GM19239 (cell line): ENCODE measurements around the gene MED27.

Experiments
- DNase-seq: peaks from one replicate; pipeline ENCODE4 v3.0.0; 2011; ENCODE audit warnings: low spot score; ENCODE audit not compliant: insufficient read length
- FAIRE-seq: peaks from 2 replicates; lab custom pipeline; 2011; peaks lifted over from hg19 to GRCh38; lab: Jason Lieb, UNC

The MED27 gene

GRCh38 chr9:131870156-131870555 lies 209.5 kb downstream of the MED27 start:
- no peak for DNase-seq
- no peak for FAIRE-seq

GRCh38 chr9:131869348-131869747 lies 210.3 kb downstream of the MED27 start:
- DNase-seq (no peak), FAIRE-seq (no peak)

GRCh38 chr9:131868766-131869165 lies 210.9 kb downstream of the MED27 start:
- DNase-seq (no peak), FAIRE-seq (no peak)

GRCh38 chr9:131867611-131868192 lies 212.0 kb downstream of the MED27 start:
- DNase-seq (no peak), FAIRE-seq (no peak)

GRCh38 chr9:131865446-131866195 lies 214.0 kb downstream of the MED27 start:
- DNase-seq: no peak
- FAIRE-seq: no peak

GRCh38 chr9:131864531-131864930 lies 215.1 kb downstream of the MED27 start:
- no peak for DNase-seq
- FAIRE-seq: no peak

GRCh38 chr9:131863306-131863896 lies 216.3 kb downstream of the MED27 start:
- FAIRE-seq (no peak), DNase-seq (no peak)

- FAIRE-seq (no peak), DNase-seq (no peak)
Observed at GRCh38 chr9:131862261-131862660, 217.4 kb downstream of the MED27 start.

GRCh38 chr9:131860430-131860829 lies 219.2 kb downstream of the MED27 start:
- DNase-seq: no peak
- FAIRE-seq: no peak

GRCh38 chr9:131858147-131858546 lies 221.5 kb downstream of the MED27 start:
- FAIRE-seq (no peak), DNase-seq (no peak)

- FAIRE-seq (no peak), DNase-seq (no peak)
Observed at GRCh38 chr9:131856105-131856504, 223.6 kb downstream of the MED27 start.

GRCh38 chr9:131854896-131855613 lies 224.6 kb downstream of the MED27 start:
- FAIRE-seq (no peak), DNase-seq (no peak)

GRCh38 chr9:131854334-131854733 lies 225.3 kb downstream of the MED27 start:
- DNase-seq: no peak
- no peak for FAIRE-seq

GRCh38 chr9:131853434-131853833 lies 226.2 kb downstream of the MED27 start:
- no peak for DNase-seq
- no peak for FAIRE-seq

GRCh38 chr9:131851414-131851813 lies 228.3 kb downstream of the MED27 start:
- no peak for FAIRE-seq
- no peak for DNase-seq

- no peak for DNase-seq
- no peak for FAIRE-seq
Observed at GRCh38 chr9:131849391-131849790, 230.3 kb downstream of the MED27 start.

- DNase-seq: no peak
- no peak for FAIRE-seq
Observed at GRCh38 chr9:131848570-131849160, 231.0 kb downstream of the MED27 start.

GRCh38 chr9:131847665-131848354 lies 231.9 kb downstream of the MED27 start:
- DNase-seq (no peak), FAIRE-seq (no peak)

GRCh38 chr9:131845305-131846298 lies 234.1 kb downstream of the MED27 start:
- no peak for FAIRE-seq

More at GRCh38 chr9:131845305-131846298, 234.1 kb downstream of the MED27 start:
- DNase-seq: no peak
